ENCODE results near the gene NLGN4Y. TPM values are rescaled to one million over a fixed set of nuclear protein-coding genes. Genes with fewer than 3 reads are reported as not detected.

The NLGN4Y gene
- polyA plus RNA-seq, 1 of the 3 experiments (the other 2 are of a cell fraction), result not detected

DNA sequence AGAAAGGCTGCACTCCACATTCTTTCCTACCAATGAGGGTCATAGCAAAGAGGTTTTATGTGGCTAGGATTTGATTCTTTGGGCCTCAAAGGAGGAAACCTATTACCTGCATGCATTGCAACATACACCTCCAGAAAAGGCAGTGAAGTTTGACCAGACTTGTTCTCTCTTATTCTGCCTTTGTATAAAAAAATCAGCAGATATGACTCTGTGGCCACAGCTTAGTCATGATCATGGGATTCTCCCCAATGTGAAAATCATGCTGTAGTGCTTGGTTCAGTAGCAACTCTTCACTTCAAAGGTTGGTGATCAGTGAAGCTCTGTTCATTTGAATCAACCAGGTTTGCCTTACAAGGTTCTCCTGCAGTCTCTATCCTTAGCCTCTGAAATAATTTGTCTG, 38.4 kb upstream of the NLGN4Y start:
- Histone ChIP-seq H3K9me2 (no peaks in the 10 kb centered on the region), H3K36me3 (replicated peaks in 1 of 2; ENCODE audit: control insufficient read depth in 1 of 2, insufficient read depth in 2 of 2, low read length in 1 of 2) (no peaks in the 10 kb centered on the region), H3K79me2 (ENCODE audit: insufficient read depth) (no peaks in the 10 kb centered on the region), H3K4me2 (no peak overlapping the region), H3K4me3 (ENCODE audit: low read depth in 2 of 2, low read length in 1 of 2) (no peak overlapping the region), H2AFZ (ENCODE audit: low read depth) (no peak overlapping the region), H3K9ac (no peak overlapping the region), H3K27me3 (ENCODE audit: insufficient read depth) (no peaks in the 10 kb centered on the region), H3K27ac (ENCODE audit: low read depth in 2 of 2, low read length in 1 of 2) (no peak overlapping the region), H3K9me3 (no peaks in the 10 kb centered on the region), H4K20me1 (ENCODE audit: insufficient read depth) (no peaks in the 10 kb centered on the region), H3F3A (replicated peaks; ENCODE audit: insufficient read depth) (no peaks in the 10 kb centered on the region), H3K4me1 (ENCODE audit: control insufficient read depth in 1 of 2, insufficient read depth in 2 of 2, low read depth in 1 of 2, low read length in 1 of 2) (no peaks in the 10 kb centered on the region)
- DNase-seq, result no peak
- TF ChIP-seq ELF1 (IDR thresholded peaks at IDR 0.05) (no peak), RXRA (IDR thresholded peaks at IDR 0.05; ENCODE audit: borderline replicate concordance, low read depth) (no peak), YY1 (IDR thresholded peaks at IDR 0.05; ENCODE audit: low read depth) (no peak), PBX3 (IDR thresholded peaks at IDR 0.05) (no peak), RAD21 (IDR thresholded peaks at IDR 0.05; ENCODE audit: low read length) (no peak), NRF1 (IDR thresholded peaks at IDR 0.05; ENCODE audit: low read depth, low read length) (no peak), EP300 (IDR thresholded peaks at IDR 0.05; ENCODE audit: borderline replicate concordance in 1 of 2, low read depth in 1 of 2, low read length in 1 of 2) (no peak)
- TF ChIP-seq, protein P1, sequence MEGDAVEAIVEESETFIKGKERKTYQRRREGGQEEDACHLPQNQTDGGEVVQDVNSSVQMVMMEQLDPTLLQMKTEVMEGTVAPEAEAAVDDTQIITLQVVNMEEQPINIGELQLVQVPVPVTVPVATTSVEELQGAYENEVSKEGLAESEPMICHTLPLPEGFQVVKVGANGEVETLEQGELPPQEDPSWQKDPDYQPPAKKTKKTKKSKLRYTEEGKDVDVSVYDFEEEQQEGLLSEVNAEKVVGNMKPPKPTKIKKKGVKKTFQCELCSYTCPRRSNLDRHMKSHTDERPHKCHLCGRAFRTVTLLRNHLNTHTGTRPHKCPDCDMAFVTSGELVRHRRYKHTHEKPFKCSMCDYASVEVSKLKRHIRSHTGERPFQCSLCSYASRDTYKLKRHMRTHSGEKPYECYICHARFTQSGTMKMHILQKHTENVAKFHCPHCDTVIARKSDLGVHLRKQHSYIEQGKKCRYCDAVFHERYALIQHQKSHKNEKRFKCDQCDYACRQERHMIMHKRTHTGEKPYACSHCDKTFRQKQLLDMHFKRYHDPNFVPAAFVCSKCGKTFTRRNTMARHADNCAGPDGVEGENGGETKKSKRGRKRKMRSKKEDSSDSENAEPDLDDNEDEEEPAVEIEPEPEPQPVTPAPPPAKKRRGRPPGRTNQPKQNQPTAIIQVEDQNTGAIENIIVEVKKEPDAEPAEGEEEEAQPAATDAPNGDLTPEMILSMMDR (IDR thresholded peaks at IDR 0.05), result no peak
- TF ChIP-seq, protein P2, sequence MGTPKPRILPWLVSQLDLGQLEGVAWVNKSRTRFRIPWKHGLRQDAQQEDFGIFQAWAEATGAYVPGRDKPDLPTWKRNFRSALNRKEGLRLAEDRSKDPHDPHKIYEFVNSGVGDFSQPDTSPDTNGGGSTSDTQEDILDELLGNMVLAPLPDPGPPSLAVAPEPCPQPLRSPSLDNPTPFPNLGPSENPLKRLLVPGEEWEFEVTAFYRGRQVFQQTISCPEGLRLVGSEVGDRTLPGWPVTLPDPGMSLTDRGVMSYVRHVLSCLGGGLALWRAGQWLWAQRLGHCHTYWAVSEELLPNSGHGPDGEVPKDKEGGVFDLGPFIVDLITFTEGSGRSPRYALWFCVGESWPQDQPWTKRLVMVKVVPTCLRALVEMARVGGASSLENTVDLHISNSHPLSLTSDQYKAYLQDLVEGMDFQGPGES (IDR thresholded peaks at IDR 0.05; ENCODE audit: low read depth, low read length), result no peak
- ChIA-PET POLR2A (no interaction called here), CTCF (no interaction called here)

DNA sequence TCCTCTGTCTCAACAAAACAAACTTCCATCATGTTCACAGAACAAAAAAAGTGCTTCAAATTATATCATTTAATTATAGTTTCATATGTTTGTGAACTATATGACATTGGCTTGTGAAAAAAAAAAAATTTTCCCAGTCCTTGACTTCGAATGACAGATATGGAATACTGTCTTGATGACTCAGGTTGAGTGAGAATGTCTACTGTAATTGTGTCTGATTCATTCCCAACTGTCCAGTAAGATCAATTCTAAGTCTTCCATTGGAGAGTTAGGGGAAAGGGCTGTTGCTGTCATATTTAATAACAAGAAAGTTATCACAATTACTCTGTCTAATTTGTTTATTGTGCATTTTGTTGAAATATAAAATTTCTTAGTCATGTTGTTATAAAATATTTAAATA, 34.1 kb upstream of the NLGN4Y start:
- TF ChIP-seq NFIC (IDR thresholded peaks at IDR 0.05; ENCODE audit: borderline replicate concordance) (no peak), MEF2A (IDR thresholded peaks at IDR 0.05; ENCODE audit: borderline replicate concordance, low read depth) (no peak), FOXJ3 (CRISPR knock-in tag; IDR thresholded peaks at IDR 0.05) (no peak), USF1 (IDR thresholded peaks at IDR 0.05; ENCODE audit: borderline replicate concordance, low read depth) (no peak), SIN3A (IDR thresholded peaks at IDR 0.05; ENCODE audit: borderline replicate concordance, low read depth, low read length) (no peak), RCOR1 (IDR thresholded peaks at IDR 0.05; ENCODE audit: low read length) (no peak), GATA2 (CRISPR knock-in tag; IDR thresholded peaks at IDR 0.05) (no peak), MXI1 (IDR thresholded peaks at IDR 0.05; ENCODE audit: low read depth, low read length) (no peak), EZH2phosphoT487 (IDR thresholded peaks at IDR 0.05; ENCODE audit: borderline replicate concordance, low read depth) (no peak)
- H3K27me3 ChIP-seq (ENCODE audit: insufficient read depth), result no peaks in the 10 kb centered on the region
- no peak for DNase-seq
- ChIA-PET POLR2A (no interaction called here), CTCF (no interaction called here)
- H3K4me2 ChIP-seq, result no peak overlapping the region
- H3K4me3 ChIP-seq (ENCODE audit: low read depth in 2 of 2, low read length in 1 of 2), result no peak overlapping the region
- no peaks in the 10 kb centered on the region for H3K4me1 ChIP-seq (ENCODE audit: control insufficient read depth in 1 of 2, insufficient read depth in 2 of 2, low read depth in 1 of 2, low read length in 1 of 2)
- no peaks in the 10 kb centered on the region for H3K79me2 ChIP-seq (ENCODE audit: insufficient read depth)
- no peak overlapping the region for H3K27ac ChIP-seq (ENCODE audit: low read depth in 2 of 2, low read length in 1 of 2)
- no peak overlapping the region for H3K9ac ChIP-seq
- no peak overlapping the region for H2AFZ ChIP-seq (ENCODE audit: low read depth)
- no peaks in the 10 kb centered on the region for H4K20me1 ChIP-seq (ENCODE audit: insufficient read depth)
- H3F3A ChIP-seq (replicated peaks; ENCODE audit: insufficient read depth), result no peaks in the 10 kb centered on the region
- no peaks in the 10 kb centered on the region for H3K36me3 ChIP-seq (replicated peaks in 1 of 2; ENCODE audit: control insufficient read depth in 1 of 2, insufficient read depth in 2 of 2, low read length in 1 of 2)
- H3K9me2 ChIP-seq, result no peaks in the 10 kb centered on the region
- WGBS (ENCODE audit: low lambda C conversion rate), result no CpG with 5 or more reads among the region's 1 CpG
- no peaks in the 10 kb centered on the region for H3K9me3 ChIP-seq
